ENCODE results near the gene GIN1.

- TF ChIP-seq ZNF668 (CRISPR knock-in tag; IDR thresholded peaks at IDR 0.05) = no peak
- no peak for TF ChIP-seq ZNF398 (CRISPR knock-in tag; IDR thresholded peaks at IDR 0.05)
- TF ChIP-seq NFIC (IDR thresholded peaks at IDR 0.05) = no peak
- TF ChIP-seq EP300 (IDR thresholded peaks at IDR 0.05; ENCODE audit: low read length) = no peak
- no peak for TF ChIP-seq SP2 (IDR thresholded peaks at IDR 0.05; ENCODE audit: extremely low read depth, low read depth, low read length, poor library complexity, severe bottlenecking)
- no peak for TF ChIP-seq MTA2 (IDR thresholded peaks at IDR 0.05; ENCODE audit: low read depth)
- TF ChIP-seq ZNF512 (tag; IDR thresholded peaks at IDR 0.05) = no peak
- no peak for TF ChIP-seq CHD1 (IDR thresholded peaks at IDR 0.05; ENCODE audit: low read length)
- no peak for TF ChIP-seq CAMTA2 (CRISPR knock-in tag; conservative IDR thresholded peaks at IDR 0.05)
- no peak for TF ChIP-seq RAD21 (CRISPR knock-in tag; conservative IDR thresholded peaks at IDR 0.05 in 1 of 2, IDR thresholded peaks at IDR 0.05 in 1 of 2)
- TF ChIP-seq FOXP4 (CRISPR knock-in tag; IDR thresholded peaks at IDR 0.05; ENCODE audit: borderline replicate concordance) = no peak
- TF ChIP-seq U2AF2 (optimal IDR thresholded peaks at IDR 0.05; ENCODE audit: low read depth, low read length) = no peak
Observed at GRCh38 chr5:103092676-103093075, 27.3 kb downstream of the GIN1 start.
